ENCODE results near the gene YWHAG. TPM values are rescaled to one million over a fixed set of nuclear protein-coding genes. Genes with fewer than 3 reads are reported as not detected.
A peak's percentile ranks its signal among the peaks of the same experiment; 100 is the strongest.

YWHAG gene
- total and polyA plus RNA-seq, 9 of the 15 experiments (the other 6 are each of a cell fraction or from before 2014, with no cell fraction given): 30.4 to 246 (median 94.5) TPM

DNA sequence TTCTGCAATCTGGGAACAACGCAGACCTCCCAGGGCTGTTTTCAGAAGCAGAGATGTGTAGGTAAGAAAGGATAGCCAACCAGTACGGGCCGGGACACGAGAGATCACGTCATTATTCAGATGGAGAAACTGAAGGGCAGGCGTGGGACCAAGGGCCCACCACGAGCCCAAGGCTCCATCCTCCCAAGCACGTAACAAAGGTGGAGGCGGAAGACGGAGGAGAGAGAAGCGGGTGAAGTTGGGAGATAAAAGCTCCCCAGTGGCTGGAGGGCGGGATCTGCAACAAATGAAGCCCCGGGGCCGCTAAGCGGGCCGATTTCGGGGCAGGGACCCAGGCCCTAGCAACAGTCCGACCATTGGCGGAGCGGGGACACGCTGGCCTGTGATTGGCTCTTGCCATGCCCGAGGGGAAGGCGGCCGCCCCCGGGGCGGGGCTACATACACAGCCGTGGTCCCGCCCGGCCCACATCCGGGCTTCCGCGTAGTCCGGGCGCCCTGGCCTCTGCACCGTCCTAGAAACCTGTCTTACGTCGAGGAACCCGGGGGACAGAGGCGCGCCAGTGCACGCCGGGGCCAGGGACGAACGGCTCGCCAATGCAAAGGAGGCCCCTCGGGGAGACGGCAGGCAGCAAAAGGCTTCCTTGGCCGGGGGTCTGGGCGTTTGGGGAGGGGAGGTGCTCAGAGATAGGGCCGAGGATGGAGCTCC lies 40.9 kb downstream of the YWHAG start (continued):
- TF ChIP-seq, protein P1, sequence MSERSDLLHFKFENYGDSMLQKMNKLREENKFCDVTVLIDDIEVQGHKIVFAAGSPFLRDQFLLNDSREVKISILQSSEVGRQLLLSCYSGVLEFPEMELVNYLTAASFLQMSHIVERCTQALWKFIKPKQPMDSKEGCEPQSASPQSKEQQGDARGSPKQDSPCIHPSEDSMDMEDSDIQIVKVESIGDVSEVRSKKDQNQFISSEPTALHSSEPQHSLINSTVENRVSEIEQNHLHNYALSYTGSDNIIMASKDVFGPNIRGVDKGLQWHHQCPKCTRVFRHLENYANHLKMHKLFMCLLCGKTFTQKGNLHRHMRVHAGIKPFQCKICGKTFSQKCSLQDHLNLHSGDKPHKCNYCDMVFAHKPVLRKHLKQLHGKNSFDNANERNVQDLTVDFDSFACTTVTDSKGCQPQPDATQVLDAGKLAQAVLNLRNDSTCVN (CRISPR knock-in tag; IDR thresholded peaks at IDR 0.05): 0 out of 2 replicates have a peak, but pooled peaks have one; percentile 6
- TF ChIP-seq, protein P2, sequence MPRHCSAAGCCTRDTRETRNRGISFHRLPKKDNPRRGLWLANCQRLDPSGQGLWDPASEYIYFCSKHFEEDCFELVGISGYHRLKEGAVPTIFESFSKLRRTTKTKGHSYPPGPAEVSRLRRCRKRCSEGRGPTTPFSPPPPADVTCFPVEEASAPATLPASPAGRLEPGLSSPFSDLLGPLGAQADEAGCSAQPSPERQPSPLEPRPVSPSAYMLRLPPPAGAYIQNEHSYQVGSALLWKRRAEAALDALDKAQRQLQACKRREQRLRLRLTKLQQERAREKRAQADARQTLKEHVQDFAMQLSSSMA (CRISPR knock-in tag; IDR thresholded peaks at IDR 0.05): 0 out of 2 replicates have a peak, but pooled peaks have one; percentile 22
- TF ChIP-seq, protein P3, sequence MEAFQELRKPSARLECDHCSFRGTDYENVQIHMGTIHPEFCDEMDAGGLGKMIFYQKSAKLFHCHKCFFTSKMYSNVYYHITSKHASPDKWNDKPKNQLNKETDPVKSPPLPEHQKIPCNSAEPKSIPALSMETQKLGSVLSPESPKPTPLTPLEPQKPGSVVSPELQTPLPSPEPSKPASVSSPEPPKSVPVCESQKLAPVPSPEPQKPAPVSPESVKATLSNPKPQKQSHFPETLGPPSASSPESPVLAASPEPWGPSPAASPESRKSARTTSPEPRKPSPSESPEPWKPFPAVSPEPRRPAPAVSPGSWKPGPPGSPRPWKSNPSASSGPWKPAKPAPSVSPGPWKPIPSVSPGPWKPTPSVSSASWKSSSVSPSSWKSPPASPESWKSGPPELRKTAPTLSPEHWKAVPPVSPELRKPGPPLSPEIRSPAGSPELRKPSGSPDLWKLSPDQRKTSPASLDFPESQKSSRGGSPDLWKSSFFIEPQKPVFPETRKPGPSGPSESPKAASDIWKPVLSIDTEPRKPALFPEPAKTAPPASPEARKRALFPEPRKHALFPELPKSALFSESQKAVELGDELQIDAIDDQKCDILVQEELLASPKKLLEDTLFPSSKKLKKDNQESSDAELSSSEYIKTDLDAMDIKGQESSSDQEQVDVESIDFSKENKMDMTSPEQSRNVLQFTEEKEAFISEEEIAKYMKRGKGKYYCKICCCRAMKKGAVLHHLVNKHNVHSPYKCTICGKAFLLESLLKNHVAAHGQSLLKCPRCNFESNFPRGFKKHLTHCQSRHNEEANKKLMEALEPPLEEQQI (IDR thresholded peaks at IDR 0.05): no peak
- TF ChIP-seq, protein P4, sequence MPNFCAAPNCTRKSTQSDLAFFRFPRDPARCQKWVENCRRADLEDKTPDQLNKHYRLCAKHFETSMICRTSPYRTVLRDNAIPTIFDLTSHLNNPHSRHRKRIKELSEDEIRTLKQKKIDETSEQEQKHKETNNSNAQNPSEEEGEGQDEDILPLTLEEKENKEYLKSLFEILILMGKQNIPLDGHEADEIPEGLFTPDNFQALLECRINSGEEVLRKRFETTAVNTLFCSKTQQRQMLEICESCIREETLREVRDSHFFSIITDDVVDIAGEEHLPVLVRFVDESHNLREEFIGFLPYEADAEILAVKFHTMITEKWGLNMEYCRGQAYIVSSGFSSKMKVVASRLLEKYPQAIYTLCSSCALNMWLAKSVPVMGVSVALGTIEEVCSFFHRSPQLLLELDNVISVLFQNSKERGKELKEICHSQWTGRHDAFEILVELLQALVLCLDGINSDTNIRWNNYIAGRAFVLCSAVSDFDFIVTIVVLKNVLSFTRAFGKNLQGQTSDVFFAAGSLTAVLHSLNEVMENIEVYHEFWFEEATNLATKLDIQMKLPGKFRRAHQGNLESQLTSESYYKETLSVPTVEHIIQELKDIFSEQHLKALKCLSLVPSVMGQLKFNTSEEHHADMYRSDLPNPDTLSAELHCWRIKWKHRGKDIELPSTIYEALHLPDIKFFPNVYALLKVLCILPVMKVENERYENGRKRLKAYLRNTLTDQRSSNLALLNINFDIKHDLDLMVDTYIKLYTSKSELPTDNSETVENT (CRISPR knock-in tag; IDR thresholded peaks at IDR 0.05): peak; percentile 76; the same call in 1 of the 2 replicates
- TF ChIP-seq ZBTB8A (IDR thresholded peaks at IDR 0.05; ENCODE audit: partially characterized antibody): no peak
- TF ChIP-seq NRF1 (conservative IDR thresholded peaks at IDR 0.05 in 1 of 2, IDR thresholded peaks at IDR 0.05 in 1 of 2): peak; percentile 68 to 75
- TF ChIP-seq CBX3 (IDR thresholded peaks at IDR 0.05; ENCODE audit: borderline replicate concordance in 1 of 2, low read length in 2 of 2): no peak
- no peak for TF ChIP-seq ZNF121 (CRISPR knock-in tag; conservative IDR thresholded peaks at IDR 0.05)
- no peak for TF ChIP-seq ZNF280A (IDR thresholded peaks at IDR 0.05; ENCODE audit: low read depth, partially characterized antibody)
- peak; percentile 26; the same call in 1 of the 2 replicates for TF ChIP-seq MTA1 (IDR thresholded peaks at IDR 0.05; ENCODE audit: borderline replicate concordance)
- TF ChIP-seq U2AF1 (optimal IDR thresholded peaks at IDR 0.05; ENCODE audit: low read depth, low read length): no peak
- TF ChIP-seq ESRRB (CRISPR knock-in tag; IDR thresholded peaks at IDR 0.05; ENCODE audit: borderline replicate concordance): no peak
- no peak for TF ChIP-seq MCM5 (IDR thresholded peaks at IDR 0.05; ENCODE audit: low read depth)
- no peak for TF ChIP-seq TFAM (CRISPR knock-in tag; conservative IDR thresholded peaks at IDR 0.05)
- TF ChIP-seq ZEB2 (IDR thresholded peaks at IDR 0.05): peak; percentile 54; the same call in 1 of the 2 replicates
- peak; percentile 95 for TF ChIP-seq FIP1L1 (IDR thresholded peaks at IDR 0.05; ENCODE audit: low read depth, low read length, poor library complexity, severe bottlenecking)
- no peak for TF ChIP-seq MEF2D (tag; conservative IDR thresholded peaks at IDR 0.05; ENCODE audit: low read depth)
- peak; percentile 39; the same call in 1 of the 2 replicates for TF ChIP-seq TOE1 (IDR thresholded peaks at IDR 0.05; ENCODE audit: borderline replicate concordance)
- TF ChIP-seq TOE1 (CRISPR knock-in tag; IDR thresholded peaks at IDR 0.05; ENCODE audit: borderline replicate concordance, low read depth): no peak
- TF ChIP-seq SMARCE1 (IDR thresholded peaks at IDR 0.05): no peak
